ENCODE data around the gene IL17B.

The IL17B gene

GRCh38 chr5:149379177-149379761, at the start of gene IL17B:
Gene IL17B (minus strand): TSS chr5:149379292. CDS start chr5:149379225, 67 bp downstream.
- no peak for DNase-seq (ENCODE audit: low read depth in 2 of 2, low spot score in 1 of 2)

GRCh38 chr5:149428032-149428431, 48.9 kb upstream of the IL17B start:
- no peak for DNase-seq (ENCODE audit: low read depth in 2 of 2, low spot score in 1 of 2)

GRCh38 chr5:149427374-149427773, 48.3 kb upstream of the IL17B start:
- no peak for DNase-seq (ENCODE audit: low read depth in 2 of 2, low spot score in 1 of 2)

- no peak for DNase-seq (ENCODE audit: low read depth in 2 of 2, low spot score in 1 of 2)
Measured at GRCh38 chr5:149426931-149427330, 47.8 kb upstream of the IL17B start.

GRCh38 chr5:149425729-149426128, 46.6 kb upstream of the IL17B start:
- no peak for DNase-seq (ENCODE audit: low read depth in 2 of 2, low spot score in 1 of 2)

GRCh38 chr5:149424371-149425315, 45.6 kb upstream of the IL17B start:
- DNase-seq (ENCODE audit: low read depth in 2 of 2, low spot score in 1 of 2) = no peak

GRCh38 chr5:149423794-149424268, 44.7 kb upstream of the IL17B start:
- no peak for DNase-seq (ENCODE audit: low read depth in 2 of 2, low spot score in 1 of 2)

- no peak for DNase-seq (ENCODE audit: low read depth in 2 of 2, low spot score in 1 of 2)
Measured at GRCh38 chr5:149423049-149423793, 44.1 kb upstream of the IL17B start.

GRCh38 chr5:149422366-149423048, 43.4 kb upstream of the IL17B start:
- no peak for DNase-seq (ENCODE audit: low read depth in 2 of 2, low spot score in 1 of 2)

- no peak for DNase-seq (ENCODE audit: low read depth in 2 of 2, low spot score in 1 of 2)
Measured at GRCh38 chr5:149421834-149422233, 42.7 kb upstream of the IL17B start.

GRCh38 chr5:149421372-149421685, 42.2 kb upstream of the IL17B start:
- DNase-seq (ENCODE audit: low read depth in 2 of 2, low spot score in 1 of 2) = no peak

GRCh38 chr5:149420545-149421371, 41.7 kb upstream of the IL17B start:
- DNase-seq (ENCODE audit: low read depth in 2 of 2, low spot score in 1 of 2) = no peak

- no peak for DNase-seq (ENCODE audit: low read depth in 2 of 2, low spot score in 1 of 2)
Measured at GRCh38 chr5:149419859-149420544, 40.9 kb upstream of the IL17B start.

GRCh38 chr5:149419532-149419858, 40.4 kb upstream of the IL17B start:
- no peak for DNase-seq (ENCODE audit: low read depth in 2 of 2, low spot score in 1 of 2)

GRCh38 chr5:149418910-149419531, 39.9 kb upstream of the IL17B start:
- DNase-seq (ENCODE audit: low read depth in 2 of 2, low spot score in 1 of 2) = no peak

- no peak for DNase-seq (ENCODE audit: low read depth in 2 of 2, low spot score in 1 of 2)
Measured at GRCh38 chr5:149417711-149418368, 38.7 kb upstream of the IL17B start.

- no peak for DNase-seq (ENCODE audit: low read depth in 2 of 2, low spot score in 1 of 2)
Measured at GRCh38 chr5:149416987-149417710, 38.1 kb upstream of the IL17B start.

All from stimulated activated CD8-positive, alpha-beta memory T cell treated with anti-CD3 and anti-CD28 coated beads, Interleukin-4, amount 100 ng/mL, for 1 hour (primary cell).